Esophagus muscularis mucosa (tissue), 4 donors: ENCODE measurements around the gene C11orf16. TPM values are rescaled to one million over a fixed set of nuclear protein-coding genes. Genes with fewer than 3 reads are reported as not detected.
A peak's percentile ranks its signal among the peaks of the same experiment; 100 is the strongest.

ENCODE experiments used
- DNase-seq: peaks from one replicate; pipeline ENCODE4 v3.0.0-alpha.2; 2017; ENCODE audit errors: extremely low spot score
- H3K27ac ChIP-seq, 4 donors: fragments of 200-600 bp; sonication (generic); replicated peaks in 1 of 4; 1 replicate in 3 of 4; 2 replicates in 1 of 4; pipeline ENCODE4 v1.5.1; 2016 to 2019; ENCODE audit warnings: mild to moderate bottlenecking in 1 of 4
- H3K27me3 ChIP-seq, 4 donors: fragments of 200-600 bp; sonication (generic); one replicate each; pipeline versions ENCODE4 v1.5.1 to v1.6.0; 2016 to 2019
- H3K36me3 ChIP-seq, 4 donors: fragments of 200-600 bp; sonication (generic); one replicate each; pipeline ENCODE4 v1.5.1; 2016 to 2019
- H3K4me1 ChIP-seq, 4 donors: fragments of 200-600 bp; sonication (generic); one replicate each; pipeline ENCODE4 v1.5.1; 2016 to 2019
- H3K4me3 ChIP-seq, 4 donors: fragments of 200-600 bp; sonication (generic); 1 replicate in 2 of 4; 2 replicates in 2 of 4; pipeline ENCODE4 v1.5.1; 2016 to 2019; ENCODE audit warnings: mild to moderate bottlenecking in 4 of 4, moderate library complexity in 1 of 4
- H3K9me3 ChIP-seq, 4 donors: fragments of 200-600 bp; sonication (generic); 1 replicate in 3 of 4; 2 replicates in 1 of 4; pipeline ENCODE4 v1.5.1; 2016 to 2019
- CTCF ChIP-seq, 3 experiments: fragments of 200-600 bp in 2 of 3; fragments of 450-650 bp in 1 of 3; sonication (generic) in 2 of 3; IDR thresholded peaks; one replicate each; pipeline ENCODE4 v1.5.1; 2017 to 2019; ENCODE audit warnings: antibody characterized with exemption in 3 of 3, mild to moderate bottlenecking in 2 of 3, moderate library complexity in 1 of 3
- EP300 ChIP-seq: sonication (generic); formaldehyde crosslinking; IDR thresholded peaks from one replicate; pipeline ENCODE4 v1.6.1; 2017; ENCODE audit warnings: antibody characterized with exemption
- POLR2A ChIP-seq: fragments of 450-650 bp; IDR thresholded peaks from one replicate; pipeline ENCODE4 v1.6.1; 2017; ENCODE audit warnings: antibody characterized with exemption, moderate library complexity, mild to moderate bottlenecking, low read depth
- POLR2AphosphoS5 ChIP-seq, 2 donors: sonication (generic); formaldehyde crosslinking; IDR thresholded peaks; one replicate each; pipeline ENCODE4 v1.6.1; 2017; ENCODE audit warnings: antibody characterized with exemption in 2 of 2
- WGBS: methylation state at CpG from one replicate; pipeline ENCODE4 v1.1.5; 2018; 5-methylcytosine and 5-hydroxymethylcytosine counted together
- intact Hi-C: fragments of 100-400 bp; cut with DNase I; formaldehyde crosslinking; loops from one replicate; pipeline ENCODE4 v1.15.1; 2023
- total RNA-seq, 4 donors: library from RNA; depleted of rRNA; stranded (reverse); fragments of >200 nt; gene quantifications; one replicate each; pipeline versions ENCODE4 v1.1.0 to v1.2.1, GENCODE V29; 2016

The C11orf16 gene
- total RNA-seq, 4 donors from 2014 or later, result not detected

- H3K27me3 ChIP-seq, result no peaks in the 10 kb centered on the region
- WGBS, result 95% methylated on average over 9 of the region's 9 CpGs
Measured at GRCh38 chr11:8928981-8929615, 3.6 kb downstream of the C11orf16 start.

GRCh38 chr11:8928205-8928604, 4.5 kb downstream of the C11orf16 start:
- TF ChIP-seq CTCF (IDR thresholded peaks at IDR 0.05) (no peak), EP300 (no peak), POLR2A (no peak), POLR2AphosphoS5 (IDR thresholded peaks at IDR 0.05) (no peak)
- Histone ChIP-seq H3K27ac (no peak overlapping the region), H3K36me3 (peaks cover under 1 to 24% (median 14%) of the 10 kb centered on the region in 4 donors), H3K4me1 (no peaks in the 10 kb centered on the region), H3K9me3 (no peaks in the 10 kb centered on the region), H3K4me3 (no peak overlapping the region), H3K27me3 (no peaks in the 10 kb centered on the region)
- no peak for DNase-seq
- 90% methylated on average over 4 of the region's 4 CpGs for WGBS
- intact Hi-C loops, result no loop called here

More at GRCh38 chr11:8928981-8929615, 3.6 kb downstream of the C11orf16 start:
- Histone ChIP-seq H3K27ac (no peak overlapping the region), H3K9me3 (no peaks in the 10 kb centered on the region), H3K4me3 (no peak overlapping the region), H3K4me1 (no peaks in the 10 kb centered on the region), H3K36me3 (peaks cover 0 to 15% (median 6%) of the 10 kb centered on the region in 4 donors)
- intact Hi-C loops, result no loop called here
- TF ChIP-seq EP300 (no peak), CTCF (IDR thresholded peaks at IDR 0.05) (no peak), POLR2AphosphoS5 (IDR thresholded peaks at IDR 0.05) (no peak), POLR2A (no peak)
- DNase-seq, result peak; percentile 75

- Histone ChIP-seq H3K4me1 (no peaks in the 10 kb centered on the region), H3K9me3 (no peaks in the 10 kb centered on the region), H3K4me3 (no peak overlapping the region), H3K27me3 (no peaks in the 10 kb centered on the region), H3K27ac (no peak overlapping the region), H3K36me3 (peaks cover 9 to 34% (median 24%) of the 10 kb centered on the region in 4 donors)
- intact Hi-C loops, result no loop called here
- WGBS, result 78% methylated on average over 4 of the region's 5 CpGs
- TF ChIP-seq POLR2A, result no peak
- TF ChIP-seq CTCF (IDR thresholded peaks at IDR 0.05), result no peak
- no peak for TF ChIP-seq POLR2AphosphoS5 (IDR thresholded peaks at IDR 0.05)
- DNase-seq, result no peak
Measured at GRCh38 chr11:8927233-8927632, 5.5 kb downstream of the C11orf16 start.

GRCh38 chr11:8926236-8926635, 6.5 kb downstream of the C11orf16 start:
- no peak overlapping the region for H3K27ac ChIP-seq
- H3K36me3 ChIP-seq, result peaks cover 19 to 44% (median 34%) of the 10 kb centered on the region in 4 donors
- H3K4me1 ChIP-seq, result no peaks in the 10 kb centered on the region
- 96% methylated on average over 5 of the region's 5 CpGs for WGBS
- H3K27me3 ChIP-seq, result no peaks in the 10 kb centered on the region
- intact Hi-C loops, result no loop called here
- no peaks in the 10 kb centered on the region for H3K9me3 ChIP-seq
- no peak for TF ChIP-seq EP300
- no peak for TF ChIP-seq POLR2AphosphoS5 (IDR thresholded peaks at IDR 0.05)
- TF ChIP-seq CTCF (IDR thresholded peaks at IDR 0.05), result no peak
- no peak overlapping the region for H3K4me3 ChIP-seq
- DNase-seq, result peak; percentile 82

GRCh38 chr11:8925711-8926110, 7.0 kb downstream of the C11orf16 start:
- 91% methylated on average over 4 of the region's 5 CpGs for WGBS
- no peak overlapping the region for H3K4me3 ChIP-seq
- no peaks in the 10 kb centered on the region for H3K27me3 ChIP-seq
- no peak overlapping the region for H3K27ac ChIP-seq
- no peak for TF ChIP-seq EP300
- TF ChIP-seq CTCF (IDR thresholded peaks at IDR 0.05), result no peak
- no peak for TF ChIP-seq POLR2A
- TF ChIP-seq POLR2AphosphoS5 (IDR thresholded peaks at IDR 0.05), result no peak
- DNase-seq, result peak; percentile 83
- no peaks in the 10 kb centered on the region for H3K9me3 ChIP-seq
- intact Hi-C loops, result no loop called here
- no peaks in the 10 kb centered on the region for H3K4me1 ChIP-seq
- H3K36me3 ChIP-seq, result peaks cover 23 to 49% (median 39%) of the 10 kb centered on the region in 4 donors
